A673 (cell line): ENCODE measurements around the gene FASTK. TPM values are rescaled to one million over a fixed set of nuclear protein-coding genes. Genes with fewer than 3 reads are reported as not detected.

ENCODE experiments used
- BruUV-seq: library from RNA; stranded (reverse); fragments of 400-500 nt; replicated peaks from 2 replicates; lab custom pipeline; 2021; lab: Mats Ljungman, UMichigan
- CTCF ChIA-PET: fragments of 300-600 bp; sonication (Branson Sonifier 250); formaldehyde crosslinking; loops from one replicate; lab custom pipeline; 2022; ENCODE audit warnings: antibody characterized with exemption; lab: Charles Lee
- POLR2A ChIA-PET: fragments of 300-600 bp; sonication (Branson Sonifier 250); formaldehyde crosslinking; loops from one replicate; lab custom pipeline; 2022; ENCODE audit warnings: antibody characterized with exemption; ENCODE audit not compliant: low non-redundant PET; lab: Charles Lee
- DNase-seq: peaks from one replicate; pipeline ENCODE4 v3.0.0-alpha.2; 2015; ENCODE audit warnings: low spot score
- H3K27ac ChIP-seq: fragments of 200-600 bp; sonication (generic); 2 replicates; pipeline ENCODE4 v1.5.1; 2016; ENCODE audit warnings: mixed run types, low read depth, mild to moderate bottlenecking, mixed read lengths, antibody characterized with exemption, low read length; ENCODE audit not compliant: poor library complexity, severe bottlenecking
- H3K27me3 ChIP-seq: fragments of 200-600 bp; sonication (generic); replicated peaks from 2 replicates; pipeline ENCODE4 v1.6.1; 2017; ENCODE audit warnings: mixed run types, low read depth, mild to moderate bottlenecking, mixed read lengths, antibody characterized with exemption, low read length; ENCODE audit not compliant: insufficient read depth, poor library complexity
- H3K36me3 ChIP-seq: fragments of 200-600 bp; sonication (generic); 2 replicates; pipeline ENCODE4 v1.6.1; 2016; ENCODE audit warnings: mixed run types, mild to moderate bottlenecking, mixed read lengths, antibody characterized with exemption, low read length; ENCODE audit not compliant: insufficient read depth, poor library complexity, severe bottlenecking
- H3K4me1 ChIP-seq: fragments of 200-600 bp; sonication (generic); 2 replicates; pipeline ENCODE4 v1.6.1; 2017; ENCODE audit warnings: mixed run types, mild to moderate bottlenecking, mixed read lengths, antibody characterized with exemption, low read length; ENCODE audit not compliant: insufficient read depth, poor library complexity, severe bottlenecking
- H3K4me3 ChIP-seq: fragments of 200-600 bp; sonication (generic); 2 replicates; pipeline ENCODE4 v1.5.1; 2016; ENCODE audit warnings: low read depth, mixed run types, mild to moderate bottlenecking, mixed read lengths, low read length; ENCODE audit not compliant: poor library complexity, severe bottlenecking
- H3K9me3 ChIP-seq: fragments of 200-600 bp; sonication (generic); 2 replicates; pipeline ENCODE4 v1.6.1; 2016; ENCODE audit warnings: mixed run types, low read depth, mild to moderate bottlenecking, mixed read lengths, antibody characterized with exemption, low read length; ENCODE audit not compliant: poor library complexity, severe bottlenecking
- EZH2 ChIP-seq: fragments of 200-600 bp; sonication (generic); IDR thresholded peaks from 2 replicates; pipeline ENCODE4 v1.6.1; 2017; ENCODE audit warnings: borderline replicate concordance, low read depth, mild to moderate bottlenecking, mixed read lengths, antibody characterized with exemption, low read length; ENCODE audit not compliant: poor library complexity, severe bottlenecking
- intact Hi-C: fragments of 100-400 bp; cut with micrococcal nuclease; formaldehyde crosslinking; loops from one replicate; pipeline ENCODE4 v1.10.0; 2022; ENCODE audit not compliant: unreplicated experiment
- total RNA-seq: library from RNA; stranded (reverse); gene quantifications from 2 replicates; pipeline ENCODE4 v1.2.3, GENCODE V29; 2021
- TF ChIP-seq, protein P1 (sequence below): fragments of 300-800, 200-600 bp; sonication (generic); conservative IDR thresholded peaks from 2 replicates; pipeline ENCODE4 v1.5.1; 2017; ENCODE audit warnings: low read depth, mild to moderate bottlenecking, antibody characterized with exemption, low read length, moderate library complexity, mixed read lengths

Gene FASTK
- total RNA-seq, 1 experiment from 2014 or later: 80.5 TPM

- Histone ChIP-seq H3K4me3 (no peak overlapping the region), H3K36me3 (peaks cover 4% of the 10 kb centered on the region), H3K4me1 (peaks cover 9% of the 10 kb centered on the region), H3K27ac (no peak overlapping the region), H3K9me3 (no peaks in the 10 kb centered on the region), H3K27me3 (no peaks in the 10 kb centered on the region)
- BruUV-seq: no TSS peak
- CTCF ChIA-PET: no interaction called here
- POLR2A ChIA-PET: no interaction called here
- intact Hi-C loops: no loop called here
- TF ChIP-seq, protein P1, sequence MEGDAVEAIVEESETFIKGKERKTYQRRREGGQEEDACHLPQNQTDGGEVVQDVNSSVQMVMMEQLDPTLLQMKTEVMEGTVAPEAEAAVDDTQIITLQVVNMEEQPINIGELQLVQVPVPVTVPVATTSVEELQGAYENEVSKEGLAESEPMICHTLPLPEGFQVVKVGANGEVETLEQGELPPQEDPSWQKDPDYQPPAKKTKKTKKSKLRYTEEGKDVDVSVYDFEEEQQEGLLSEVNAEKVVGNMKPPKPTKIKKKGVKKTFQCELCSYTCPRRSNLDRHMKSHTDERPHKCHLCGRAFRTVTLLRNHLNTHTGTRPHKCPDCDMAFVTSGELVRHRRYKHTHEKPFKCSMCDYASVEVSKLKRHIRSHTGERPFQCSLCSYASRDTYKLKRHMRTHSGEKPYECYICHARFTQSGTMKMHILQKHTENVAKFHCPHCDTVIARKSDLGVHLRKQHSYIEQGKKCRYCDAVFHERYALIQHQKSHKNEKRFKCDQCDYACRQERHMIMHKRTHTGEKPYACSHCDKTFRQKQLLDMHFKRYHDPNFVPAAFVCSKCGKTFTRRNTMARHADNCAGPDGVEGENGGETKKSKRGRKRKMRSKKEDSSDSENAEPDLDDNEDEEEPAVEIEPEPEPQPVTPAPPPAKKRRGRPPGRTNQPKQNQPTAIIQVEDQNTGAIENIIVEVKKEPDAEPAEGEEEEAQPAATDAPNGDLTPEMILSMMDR: no peak
- TF ChIP-seq EZH2: no peak
- no peak for DNase-seq
These were observed 44.7 kb downstream of the FASTK start for GRCh38 chr7:151035902-151036301.

DNA sequence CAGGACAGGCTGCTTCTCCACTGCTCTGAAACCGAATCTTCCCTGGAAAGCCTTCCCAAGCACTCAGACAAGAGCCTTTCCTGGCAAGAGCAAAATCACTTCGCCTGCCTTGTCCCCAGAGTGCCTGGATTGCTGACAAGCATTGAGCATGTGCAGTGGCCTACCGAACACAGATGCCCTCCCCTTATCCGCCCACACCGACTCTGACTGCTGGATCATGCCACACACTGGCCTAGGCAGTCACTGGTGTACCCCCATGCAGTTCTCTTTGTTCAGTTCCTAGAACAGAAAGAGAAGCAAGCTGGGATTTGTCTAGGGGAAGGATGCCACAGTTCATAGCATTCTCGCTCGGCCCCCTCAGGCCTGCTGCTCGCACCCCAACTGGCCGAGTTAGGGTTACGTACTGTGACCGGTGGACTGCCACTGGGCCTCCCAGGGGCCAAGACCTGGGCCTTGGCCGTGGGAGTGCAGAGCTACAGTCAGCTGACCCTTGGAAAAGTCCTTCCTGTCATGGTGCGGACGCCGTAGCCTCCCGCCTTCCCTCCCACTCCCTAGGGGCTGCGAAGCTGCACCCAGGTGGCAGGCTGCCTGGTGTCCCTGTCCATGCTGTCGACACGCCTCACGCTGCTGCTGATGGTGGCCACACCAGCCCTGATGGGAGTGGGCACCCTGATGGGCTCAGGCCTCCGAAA, 45.4 kb downstream of the FASTK start:
- H3K27ac ChIP-seq: no peak overlapping the region
- intact Hi-C loops: no loop called here
- peaks cover 4% of the 10 kb centered on the region for H3K36me3 ChIP-seq
- TF ChIP-seq, protein P1: no peak
- TF ChIP-seq EZH2: no peak
- POLR2A ChIA-PET: no interaction called here
- DNase-seq: no peak
- H3K27me3 ChIP-seq: no peaks in the 10 kb centered on the region
- peaks cover 9% of the 10 kb centered on the region for H3K4me1 ChIP-seq
- no peaks in the 10 kb centered on the region for H3K9me3 ChIP-seq
- no peak overlapping the region for H3K4me3 ChIP-seq
- no TSS peak for BruUV-seq
- CTCF ChIA-PET: no interaction called here

- TF ChIP-seq, protein P1: no peak
- no peak for TF ChIP-seq EZH2
- H3K36me3 ChIP-seq: peaks cover 4% of the 10 kb centered on the region
- intact Hi-C loops: no loop called here
- ChIA-PET POLR2A (no interaction called here), CTCF (no interaction called here)
- no peak for DNase-seq
- H3K27ac ChIP-seq: no peak overlapping the region
- H3K4me1 ChIP-seq: peaks cover 9% of the 10 kb centered on the region
- no peaks in the 10 kb centered on the region for H3K9me3 ChIP-seq
- no peak overlapping the region for H3K4me3 ChIP-seq
- no peaks in the 10 kb centered on the region for H3K27me3 ChIP-seq
- no TSS peak for BruUV-seq
These were observed 46.1 kb downstream of the FASTK start for GRCh38 chr7:151034312-151035025.
